H1 (cell line): ENCODE measurements around the gene SCAND1. TPM values are rescaled to one million over a fixed set of nuclear protein-coding genes. Genes with fewer than 3 reads are reported as not detected.

Experiments used
- RBBP5 ChIP-seq: IDR thresholded peaks from 2 replicates; pipeline ENCODE4 v1.7.1; 2012; ENCODE audit warnings: low read depth, mild to moderate bottlenecking, inconsistent platforms, low read length, moderate library complexity, borderline replicate concordance
- SP1 ChIP-seq: IDR thresholded peaks from 2 replicates; pipeline ENCODE4 v1.6.1; 2011; ENCODE audit warnings: low read depth, low read length
- polyA plus RNA-seq, 7 experiments: library from polyadenylated mRNA; depleted of rRNA in 3 of 7; stranded (reverse) in 5 of 7; unstranded in 2 of 7; fragments of >200 nt in 5 of 7; fragments of 200-250 nt in 2 of 7; gene quantifications; 1 replicate in 5 of 7; 2 replicates in 1 of 7; 4 replicates in 1 of 7; pipeline versions ENCODE4 v1.2.1 to v1.2.3, GENCODE V29; 2011 to 2013; ENCODE audit warnings: missing spikeins in 2 of 7, mixed read lengths in 2 of 7
- total RNA-seq: library from RNA; stranded (reverse); fragmentation: NEBNext Ultra II Directional; extraction: Animal tissue kit (Norgen Biotek cat#: 25700); gene quantifications from 2 replicates; pipeline ENCODE4 v1.2.1, GENCODE V29; 2021

The SCAND1 gene
- total and polyA plus RNA-seq, 2 of the 8 experiments (the other 6 are each of a cell fraction or from before 2014, with no cell fraction given) = 73.1 to 83.7 TPM

DNA sequence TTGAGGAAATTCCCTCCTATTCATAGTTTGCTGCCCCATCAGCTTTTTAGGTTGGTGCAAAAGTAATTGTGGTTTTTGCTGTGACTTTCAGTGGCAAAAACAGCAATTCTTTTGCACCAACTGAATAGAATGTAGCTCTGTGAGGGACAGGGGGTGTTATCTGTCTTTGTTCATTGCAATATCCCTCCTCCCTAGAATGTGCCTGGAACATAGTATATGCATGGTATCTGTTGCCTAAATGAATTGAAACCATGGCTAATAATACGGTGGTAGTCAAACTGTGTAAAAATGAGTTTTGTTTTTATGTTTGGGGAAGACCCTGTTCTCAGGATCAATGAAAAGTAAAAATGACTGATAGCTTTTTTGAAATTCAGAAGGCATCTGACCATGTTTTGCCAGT is 45.1 kb downstream of the SCAND1 start (continued):
- TF ChIP-seq SP1 (no peak), RBBP5 (no peak)
